ENCODE results near the gene SUSD6. TPM values are rescaled to one million over a fixed set of nuclear protein-coding genes. Genes with fewer than 3 reads are reported as not detected.

The SUSD6 gene
- total RNA-seq, 2 donors from 2014 or later: 41.1 to 52.3 TPM

DNA sequence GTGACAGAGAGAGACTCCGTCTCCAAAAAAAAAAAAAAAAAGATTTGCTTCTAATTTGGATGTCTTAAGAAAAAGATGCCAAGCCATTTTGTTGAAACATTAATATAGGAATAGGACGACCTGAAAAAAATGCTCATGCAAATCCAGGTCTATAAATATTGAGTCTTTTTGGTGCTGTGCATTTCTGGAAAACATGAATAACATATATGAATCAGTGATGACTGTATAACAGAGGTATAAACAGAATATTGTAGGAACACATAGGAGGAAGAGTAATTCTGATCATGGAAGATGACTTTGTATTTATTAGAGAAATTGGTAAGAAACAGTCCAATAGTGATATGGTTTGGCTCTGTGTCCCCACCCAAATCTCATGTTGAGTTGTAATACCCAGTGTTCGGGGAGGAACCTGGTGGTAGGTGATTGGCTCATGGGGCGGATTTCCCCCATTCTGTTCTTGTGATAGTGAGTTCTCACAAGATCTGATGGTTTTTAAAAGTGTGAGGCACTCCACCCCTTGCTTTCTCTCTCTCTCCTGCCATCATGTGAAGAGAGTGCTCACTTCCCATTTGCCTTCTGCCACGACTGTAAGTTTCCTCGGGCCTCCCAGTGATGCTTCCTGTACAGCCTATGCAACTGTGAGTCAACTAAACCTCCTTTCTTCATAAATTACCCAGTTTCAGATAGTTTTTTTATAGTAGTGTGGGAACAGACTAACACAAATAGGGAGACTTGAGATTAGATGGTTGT, 152.5 kb downstream of the SUSD6 start:
- H3K9me3 ChIP-seq: no peaks in the 10 kb centered on the region
- no peak overlapping the region for H3K4me3 ChIP-seq
- DNase-seq (ENCODE audit: low spot score): no peak
- TF ChIP-seq, protein P1, sequence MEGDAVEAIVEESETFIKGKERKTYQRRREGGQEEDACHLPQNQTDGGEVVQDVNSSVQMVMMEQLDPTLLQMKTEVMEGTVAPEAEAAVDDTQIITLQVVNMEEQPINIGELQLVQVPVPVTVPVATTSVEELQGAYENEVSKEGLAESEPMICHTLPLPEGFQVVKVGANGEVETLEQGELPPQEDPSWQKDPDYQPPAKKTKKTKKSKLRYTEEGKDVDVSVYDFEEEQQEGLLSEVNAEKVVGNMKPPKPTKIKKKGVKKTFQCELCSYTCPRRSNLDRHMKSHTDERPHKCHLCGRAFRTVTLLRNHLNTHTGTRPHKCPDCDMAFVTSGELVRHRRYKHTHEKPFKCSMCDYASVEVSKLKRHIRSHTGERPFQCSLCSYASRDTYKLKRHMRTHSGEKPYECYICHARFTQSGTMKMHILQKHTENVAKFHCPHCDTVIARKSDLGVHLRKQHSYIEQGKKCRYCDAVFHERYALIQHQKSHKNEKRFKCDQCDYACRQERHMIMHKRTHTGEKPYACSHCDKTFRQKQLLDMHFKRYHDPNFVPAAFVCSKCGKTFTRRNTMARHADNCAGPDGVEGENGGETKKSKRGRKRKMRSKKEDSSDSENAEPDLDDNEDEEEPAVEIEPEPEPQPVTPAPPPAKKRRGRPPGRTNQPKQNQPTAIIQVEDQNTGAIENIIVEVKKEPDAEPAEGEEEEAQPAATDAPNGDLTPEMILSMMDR (IDR thresholded peaks at IDR 0.05): no peak
- TF ChIP-seq POLR2AphosphoS5 (IDR thresholded peaks at IDR 0.05): no peak
- intact Hi-C loops (cut with DNase I): no loop called here
- WGBS: 78% methylated on average over 6 of the region's 6 CpGs
- no peaks in the 10 kb centered on the region for H3K27me3 ChIP-seq (replicated peaks; ENCODE audit: insufficient read depth)
- no peaks in the 10 kb centered on the region for H3K36me3 ChIP-seq
- no peak overlapping the region for H3K27ac ChIP-seq
- H3K4me1 ChIP-seq (replicated peaks): no peaks in the 10 kb centered on the region

Other genes starting within 250 kb of the SUSD6 start
- 100 to 1,000 TPM in 1 of 2 donors, 10 to 100 TPM in 1; 68.5 to 111 TPM for gene ERH, start 213.3 kb upstream of the SUSD6 start, total RNA-seq
- gene SLC39A9, start 212.9 kb upstream of the SUSD6 start, total RNA-seq: 100 to 1,000 TPM in 1 of 2 donors, 10 to 100 TPM in 1; 71.5 to 102 TPM
- gene PLEKHD1, start 126.9 kb upstream of the SUSD6 start, total RNA-seq: under 1 TPM; 0.27 to 0.40 TPM
- under 1 TPM in 1 of 2 donors, not detected in 1; 0.28 TPM for gene CCDC177, start 36.7 kb upstream of the SUSD6 start, total RNA-seq
- 100 to 1,000 TPM; 206 to 338 TPM for gene SRSF5, start 155.5 kb downstream of the SUSD6 start, total RNA-seq
- not detected for gene SLC10A1, start 185.6 kb downstream of the SUSD6 start, total RNA-seq

Data from prostate gland (tissue), 2 donors.